ENCODE results near the gene CNTNAP3. TPM values are rescaled to one million over a fixed set of nuclear protein-coding genes. Genes with fewer than 3 reads are reported as not detected.
"Not testable (repeated sequence)": the region's sequence is repeated elsewhere in the genome, so short reads cannot be mapped to it uniquely, and the experiment has no call there.

Gene CNTNAP3
- total RNA-seq, 1 donor = 25.7 TPM

- TF ChIP-seq CTCF (IDR thresholded peaks at IDR 0.05; ENCODE audit: insufficient read depth, low read length) = no peak
- H3K4me3 ChIP-seq (ENCODE audit: low read depth, low read length) = no peak overlapping the region
- DNase-seq (ENCODE audit: low read depth) = no peak
These were observed 179.8 kb downstream of the CNTNAP3 start for GRCh38 chr9:39108145-39108544.

GRCh38 chr9:39097208-39097607 is 190.8 kb downstream of the CNTNAP3 start:
- H3K4me3 ChIP-seq (ENCODE audit: low read depth, low read length); DNase-seq (ENCODE audit: low read depth): not testable (repeated sequence)

- DNase-seq (ENCODE audit: low read depth); H3K4me3 ChIP-seq (ENCODE audit: low read depth, low read length): not testable (repeated sequence)
These were observed 202.7 kb downstream of the CNTNAP3 start for GRCh38 chr9:39085311-39085710.

- H3K4me3 ChIP-seq (ENCODE audit: low read depth, low read length); DNase-seq (ENCODE audit: low read depth): not testable (repeated sequence)
These were observed 205.4 kb downstream of the CNTNAP3 start for GRCh38 chr9:39082574-39082973.

- H3K4me3 ChIP-seq (ENCODE audit: low read depth, low read length); DNase-seq (ENCODE audit: low read depth): not testable (repeated sequence)
These were observed 207.9 kb downstream of the CNTNAP3 start for GRCh38 chr9:39080081-39080480.

GRCh38 chr9:39078621-39079256 is 209.2 kb downstream of the CNTNAP3 start:
- not testable (repeated sequence) for H3K4me3 ChIP-seq (ENCODE audit: low read depth, low read length); DNase-seq (ENCODE audit: low read depth)

GRCh38 chr9:39073537-39073936 is 214.4 kb downstream of the CNTNAP3 start:
- H3K4me3 ChIP-seq (ENCODE audit: low read depth, low read length) = not testable (repeated sequence)

GRCh38 chr9:39067683-39068082 is 220.3 kb downstream of the CNTNAP3 start:
- not testable (repeated sequence) for H3K4me3 ChIP-seq (ENCODE audit: low read depth, low read length); DNase-seq (ENCODE audit: low read depth)

More at GRCh38 chr9:39073537-39073936, 214.4 kb downstream of the CNTNAP3 start:
- not testable (repeated sequence) for DNase-seq (ENCODE audit: low read depth)

- not testable (repeated sequence) for H3K4me3 ChIP-seq (ENCODE audit: low read depth, low read length); DNase-seq (ENCODE audit: low read depth)
These were observed 225.0 kb downstream of the CNTNAP3 start for GRCh38 chr9:39062966-39063365.

GRCh38 chr9:39054453-39054852 is 233.5 kb downstream of the CNTNAP3 start:
- not testable (repeated sequence) for DNase-seq (ENCODE audit: low read depth); H3K4me3 ChIP-seq (ENCODE audit: low read depth, low read length)

GRCh38 chr9:39046833-39047232 is 241.1 kb downstream of the CNTNAP3 start:
- H3K4me3 ChIP-seq (ENCODE audit: low read depth, low read length) = not testable (repeated sequence)
- DNase-seq (ENCODE audit: low read depth) = peak; percentile 12

- DNase-seq (ENCODE audit: low read depth) = not testable (repeated sequence)
These were observed 245.6 kb downstream of the CNTNAP3 start for GRCh38 chr9:39042352-39042803.

GRCh38 chr9:39041774-39042173 is 246.2 kb downstream of the CNTNAP3 start:
- not testable (repeated sequence) for DNase-seq (ENCODE audit: low read depth); H3K4me3 ChIP-seq (ENCODE audit: low read depth, low read length)

More at GRCh38 chr9:39042352-39042803, 245.6 kb downstream of the CNTNAP3 start:
- not testable (repeated sequence) for H3K4me3 ChIP-seq (ENCODE audit: low read depth, low read length)

- H3K4me3 ChIP-seq (ENCODE audit: low read depth, low read length) = not testable (repeated sequence)
- DNase-seq (ENCODE audit: low read depth) = peak; percentile 40
These were observed 248.8 kb downstream of the CNTNAP3 start for GRCh38 chr9:39039148-39039547.

GRCh38 chr9:39038221-39038620 is 249.7 kb downstream of the CNTNAP3 start:
- not testable (repeated sequence) for H3K4me3 ChIP-seq (ENCODE audit: low read depth, low read length); DNase-seq (ENCODE audit: low read depth)

- DNase-seq (ENCODE audit: low read depth); H3K4me3 ChIP-seq (ENCODE audit: low read depth, low read length): not testable (repeated sequence)
These were observed 254.1 kb downstream of the CNTNAP3 start for GRCh38 chr9:39033849-39034248.

- DNase-seq (ENCODE audit: low read depth) = peak; percentile 83
- not testable (repeated sequence) for H3K4me3 ChIP-seq (ENCODE audit: low read depth, low read length)
These were observed 257.6 kb downstream of the CNTNAP3 start for GRCh38 chr9:39030204-39031019.

GRCh38 chr9:39028855-39029254 is 259.1 kb downstream of the CNTNAP3 start:
- DNase-seq (ENCODE audit: low read depth); H3K4me3 ChIP-seq (ENCODE audit: low read depth, low read length): not testable (repeated sequence)
